SK-N-SH (cell line): ENCODE measurements around the gene LRRC70.

Experiments
- ELF1 ChIP-seq: IDR thresholded peaks from 2 replicates; pipeline ENCODE4 v1.4.0; 2012
- GABPA ChIP-seq: IDR thresholded peaks from 2 replicates; pipeline ENCODE4 v1.4.0; 2012; ENCODE audit warnings: low read depth, mild to moderate bottlenecking
- TEAD4 ChIP-seq: IDR thresholded peaks from 2 replicates; pipeline ENCODE4 v1.4.0; 2012; ENCODE audit warnings: mild to moderate bottlenecking, borderline replicate concordance; ENCODE audit not compliant: insufficient read depth

DNA sequence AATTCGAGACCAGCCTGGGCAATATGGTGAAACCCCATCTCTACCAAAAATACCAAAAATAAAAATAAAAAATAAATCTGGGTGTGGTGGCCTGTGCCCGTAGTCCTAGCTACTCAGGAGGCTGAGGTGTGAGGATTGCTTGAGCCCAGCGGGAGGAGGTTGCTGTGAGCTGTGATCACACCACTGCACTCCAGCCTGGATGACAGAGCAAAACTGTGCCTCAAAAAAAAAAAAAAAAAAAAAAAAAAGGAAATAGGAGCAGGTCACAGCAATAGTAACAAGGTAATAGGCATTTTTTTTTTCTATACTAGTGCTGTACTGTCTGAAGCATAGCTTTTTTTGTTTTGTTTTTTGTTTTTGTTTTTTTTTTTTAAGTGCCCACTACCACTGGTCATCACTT is 5.8 kb downstream of the LRRC70 start:
- no peak for TF ChIP-seq ELF1
- TF ChIP-seq GABPA, result no peak
- TF ChIP-seq TEAD4, result no peak
